Measurements from ENCODE around the gene WDR36.

GRCh38 chr5:111173476-111173875, 81.3 kb downstream of the WDR36 start:
- TF ChIP-seq CTCF (IDR thresholded peaks at IDR 0.05) (no peak), POLR2A (IDR thresholded peaks at IDR 0.05) (no peak)

Measured in body of pancreas (tissue), 4 donors.